HG02610 (cell line): ENCODE data around the gene MCU.

Experiments used
- ATAC-seq: cut with Tn5 transposase; IDR thresholded peaks from one replicate; pipeline ENCODE4 v1.9.1; 2021; ENCODE audit warnings: mild to moderate bottlenecking, moderate library complexity; ENCODE audit not compliant: unreplicated experiment

Gene MCU

GRCh38 chr10:72800000-72800740 is 108.2 kb downstream of the MCU start:
- ATAC-seq = no peak

GRCh38 chr10:72800741-72801092 is 108.8 kb downstream of the MCU start:
- ATAC-seq = no peak

- ATAC-seq = no peak
Observed at GRCh38 chr10:72801263-72801868, 109.4 kb downstream of the MCU start.

- ATAC-seq = no peak
Observed at GRCh38 chr10:72802332-72802731, 110.4 kb downstream of the MCU start.

- ATAC-seq = no peak
Observed at GRCh38 chr10:72802763-72803505, 111.0 kb downstream of the MCU start.

- ATAC-seq = no peak
Observed at GRCh38 chr10:72808001-72808400, 116.1 kb downstream of the MCU start.

- no peak for ATAC-seq
Observed at GRCh38 chr10:72809006-72809405, 117.1 kb downstream of the MCU start.

- ATAC-seq = no peak
Observed at GRCh38 chr10:72810976-72811375, 119.0 kb downstream of the MCU start.

GRCh38 chr10:72812415-72812752 is 120.4 kb downstream of the MCU start:
- ATAC-seq = no peak

- no peak for ATAC-seq
Observed at GRCh38 chr10:72812753-72813430, 120.9 kb downstream of the MCU start.

- ATAC-seq = no peak
Observed at GRCh38 chr10:72814099-72814790, 122.3 kb downstream of the MCU start.

GRCh38 chr10:72816565-72816964 is 124.6 kb downstream of the MCU start:
- ATAC-seq = no peak

- no peak for ATAC-seq
Observed at GRCh38 chr10:72818076-72818475, 126.1 kb downstream of the MCU start.

- ATAC-seq = no peak
Observed at GRCh38 chr10:72819053-72819452, 127.1 kb downstream of the MCU start.

GRCh38 chr10:72821606-72822005 is 129.7 kb downstream of the MCU start:
- no peak for ATAC-seq

- ATAC-seq = no peak
Observed at GRCh38 chr10:72822342-72822986, 130.5 kb downstream of the MCU start.

- ATAC-seq = no peak
Observed at GRCh38 chr10:72825163-72825562, 133.2 kb downstream of the MCU start.

GRCh38 chr10:72826346-72826745 is 134.4 kb downstream of the MCU start:
- no peak for ATAC-seq

- no peak for ATAC-seq
Observed at GRCh38 chr10:72828294-72828693, 136.4 kb downstream of the MCU start.

- ATAC-seq = no peak
Observed at GRCh38 chr10:72830625-72831024, 138.7 kb downstream of the MCU start.
